SK-N-MC (cell line): ENCODE measurements around the gene IL17C.

Experiments used
- DNase-seq: peaks from one replicate; pipeline ENCODE4 v3.0.0-alpha.2; 2011; ENCODE audit warnings: low read depth, low spot score
- H3K27ac ChIP-seq: fragments of 200-600 bp; sonication (generic); 2 replicates; pipeline ENCODE4 v1.5.1; 2016; ENCODE audit warnings: mixed run types
- H3K36me3 ChIP-seq: fragments of 200-600 bp; sonication (generic); 2 replicates; pipeline ENCODE4 v1.6.1; 2017; ENCODE audit warnings: antibody characterized with exemption, low read length, mixed read lengths; ENCODE audit not compliant: insufficient read depth
- H3K4me3 ChIP-seq: fragments of 200-600 bp; sonication (generic); 2 replicates; pipeline ENCODE4 v1.5.1; 2016
- H3K9ac ChIP-seq: fragments of 200-600 bp; sonication (generic); 2 replicates; pipeline ENCODE4 v1.8.0; 2017; ENCODE audit warnings: mixed run types, mixed read lengths; ENCODE audit not compliant: insufficient read length
- H3K9me3 ChIP-seq: fragments of 200-600 bp; sonication (generic); 2 replicates; pipeline ENCODE4 v1.6.1; 2017; ENCODE audit warnings: low read depth, mild to moderate bottlenecking, antibody characterized with exemption, low read length, moderate library complexity, mixed read lengths
- EZH2 ChIP-seq: fragments of 200-600 bp; sonication (generic); IDR thresholded peaks from one replicate; pipeline ENCODE4 v1.6.1; 2017; ENCODE audit warnings: antibody characterized with exemption
- FOXP2 ChIP-seq: optimal IDR thresholded peaks from 2 replicates; pipeline ENCODE3; 2011; ENCODE audit warnings: mild to moderate bottlenecking, moderate library complexity; ENCODE audit not compliant: insufficient read depth; ENCODE audit errors: extremely low read length, control extremely low read depth
- POLR2AphosphoS5 ChIP-seq: IDR thresholded peaks from 2 replicates; pipeline ENCODE4 v1.6.1; 2012; ENCODE audit warnings: mild to moderate bottlenecking, low read depth, low read length, borderline replicate concordance

IL17C gene

GRCh38 chr16:88622125-88622524, 16.2 kb upstream of the IL17C start:
- Histone ChIP-seq H3K9me3 (no peaks in the 10 kb centered on the region), H3K36me3 (no peaks in the 10 kb centered on the region; the same call in 1 of the 2 replicates), H3K27ac (no peak overlapping the region), H3K9ac (no peak overlapping the region), H3K4me3 (no peak overlapping the region)
- TF ChIP-seq EZH2: no peak
- TF ChIP-seq POLR2AphosphoS5: no peak
- no peak for DNase-seq

- no peaks in the 10 kb centered on the region for H3K9me3 ChIP-seq
- no peak for DNase-seq
- no peak overlapping the region for H3K27ac ChIP-seq
- H3K36me3 ChIP-seq: no peaks in the 10 kb centered on the region; the same call in 1 of the 2 replicates
- H3K4me3 ChIP-seq: no peak overlapping the region
- TF ChIP-seq POLR2AphosphoS5: no peak
- TF ChIP-seq FOXP2: no peak
- TF ChIP-seq EZH2: no peak
- H3K9ac ChIP-seq: no peak overlapping the region
These were observed 15.5 kb upstream of the IL17C start for GRCh38 chr16:88622866-88623265.

- Histone ChIP-seq H3K9me3 (no peaks in the 10 kb centered on the region), H3K4me3 (no peak overlapping the region), H3K27ac (no peak overlapping the region), H3K9ac (no peak overlapping the region), H3K36me3 (no peaks in the 10 kb centered on the region; the same call in 1 of the 2 replicates)
- TF ChIP-seq EZH2 (no peak), FOXP2 (no peak), POLR2AphosphoS5 (no peak)
- DNase-seq: no peak
These were observed 14.5 kb upstream of the IL17C start for GRCh38 chr16:88623858-88624257.

- H3K36me3 ChIP-seq: no peaks in the 10 kb centered on the region; the same call in 1 of the 2 replicates
- H3K27ac ChIP-seq: no peak overlapping the region
- no peaks in the 10 kb centered on the region for H3K9me3 ChIP-seq
- no peak for DNase-seq
- H3K9ac ChIP-seq: no peak overlapping the region
- TF ChIP-seq EZH2 (no peak), FOXP2 (no peak), POLR2AphosphoS5 (no peak)
- H3K4me3 ChIP-seq: no peak overlapping the region
These were observed 13.9 kb upstream of the IL17C start for GRCh38 chr16:88624481-88624880.

- Histone ChIP-seq H3K36me3 (no peaks in the 10 kb centered on the region; the same call in 1 of the 2 replicates), H3K4me3 (no peak overlapping the region), H3K9me3 (no peaks in the 10 kb centered on the region), H3K27ac (no peak overlapping the region), H3K9ac (no peak overlapping the region)
- DNase-seq: no peak
- TF ChIP-seq FOXP2 (no peak), POLR2AphosphoS5 (no peak), EZH2 (no peak)
These were observed 13.3 kb upstream of the IL17C start for GRCh38 chr16:88624977-88625576.

- no peaks in the 10 kb centered on the region; the same call in 1 of the 2 replicates for H3K36me3 ChIP-seq
- H3K27ac ChIP-seq: no peak overlapping the region
- no peak overlapping the region for H3K9ac ChIP-seq
- H3K9me3 ChIP-seq: no peaks in the 10 kb centered on the region
- no peak for DNase-seq
- H3K4me3 ChIP-seq: no peak overlapping the region
- TF ChIP-seq POLR2AphosphoS5 (no peak), EZH2 (no peak), FOXP2 (no peak)
These were observed 11.7 kb upstream of the IL17C start for GRCh38 chr16:88626646-88627045.

- no peaks in the 10 kb centered on the region for H3K9me3 ChIP-seq
- no peak for DNase-seq
- no peak overlapping the region for H3K27ac ChIP-seq
- no peak overlapping the region for H3K9ac ChIP-seq
- no peak for TF ChIP-seq EZH2
- TF ChIP-seq FOXP2: no peak
- TF ChIP-seq POLR2AphosphoS5: no peak
- no peaks in the 10 kb centered on the region; the same call in 1 of the 2 replicates for H3K36me3 ChIP-seq
- H3K4me3 ChIP-seq: no peak overlapping the region
These were observed 10.6 kb upstream of the IL17C start for GRCh38 chr16:88627531-88628411.

- TF ChIP-seq POLR2AphosphoS5 (no peak), EZH2 (no peak)
- Histone ChIP-seq H3K9ac (no peak overlapping the region), H3K27ac (no peak overlapping the region), H3K36me3 (no peaks in the 10 kb centered on the region; the same call in 1 of the 2 replicates), H3K4me3 (no peak overlapping the region), H3K9me3 (no peaks in the 10 kb centered on the region)
- no peak for DNase-seq
These were observed 9.8 kb upstream of the IL17C start for GRCh38 chr16:88628512-88628974.
